Measurements from ENCODE around the gene ACOT8. TPM values are rescaled to one million over a fixed set of nuclear protein-coding genes. Genes with fewer than 3 reads are reported as not detected.

ACOT8 gene
- polyA plus RNA-seq, 1 donor (not counting 4 experiments of a cell fraction or from before 2014, with no cell fraction given), result 23.9 TPM

GRCh38 chr20:45827030-45827652 is 30.1 kb downstream of the ACOT8 start, which contains the start of gene TNNC2:
TNNC2 (minus strand) TSS chr20:45827312; CDS start chr20:45827248, 64 bp downstream.
- dilution Hi-C loops (cut with MboI; ENCODE audit: extremely low pct_ligation_motif_present, low sequenced_read_pairs), result no loop called here
- DNase-seq (ENCODE audit: low read depth, low spot score) (no peak), FAIRE-seq (no peak)
- no peak within 1 kb of the TSS for H2AFZ ChIP-seq (ENCODE audit: control insufficient read depth, low read length)
- H4K20me1 ChIP-seq (ENCODE audit: control insufficient read depth, extremely low read depth, insufficient read depth, low read length), result no peaks in the 10 kb centered on the region
- H3K4me3 ChIP-seq (ENCODE audit: control insufficient read depth in 2 of 3, extremely low read depth in 1 of 3, insufficient read depth in 2 of 3, low read depth in 1 of 3, low read length in 3 of 3), result no peak within 1 kb of the TSS
- H3K9me1 ChIP-seq (ENCODE audit: control insufficient read depth, extremely low read depth, insufficient read depth, low read length), result no peaks in the 10 kb centered on the region
- no peaks in the 10 kb centered on the region for H3K9me3 ChIP-seq (ENCODE audit: control insufficient read depth, low read depth, low read length)
- H3K9ac ChIP-seq (ENCODE audit: control insufficient read depth, extremely low read depth, insufficient read depth, low read length), result no peak within 1 kb of the TSS
- H3K27me3 ChIP-seq (ENCODE audit: control insufficient read depth, extremely low read depth, insufficient read depth, low read length), result peaks cover 16% of the 10 kb centered on the region
- H3K4me2 ChIP-seq (ENCODE audit: control insufficient read depth, extremely low read depth, insufficient read depth, low read depth, low read length), result no peak within 1 kb of the TSS
- H3K79me2 ChIP-seq (ENCODE audit: control insufficient read depth, insufficient read depth, low read length), result no peaks in the 10 kb centered on the region
- peaks cover 11% of the 10 kb centered on the region for H3K4me1 ChIP-seq (ENCODE audit: control insufficient read depth, extremely low read depth, insufficient read depth, low read length)
- no peak within 1 kb of the TSS for H3K27ac ChIP-seq (ENCODE audit: control insufficient read depth, insufficient read depth, low read length)
- H3K36me3 ChIP-seq (ENCODE audit: control insufficient read depth in 2 of 2, extremely low read depth in 1 of 2, insufficient read depth in 2 of 2, low read length in 2 of 2), result no peaks in the 10 kb centered on the region
- TF ChIP-seq EZH2 (IDR thresholded peaks at IDR 0.05; ENCODE audit: low read length), result no peak
- TF ChIP-seq CTCF (optimal IDR thresholded peaks at IDR 0.05 in 1 of 3, IDR thresholded peaks at IDR 0.05 in 1 of 3, conservative IDR thresholded peaks at IDR 0.05 in 1 of 3; ENCODE audit: extremely low read depth in 1 of 3, insufficient read depth in 2 of 3, low read length in 3 of 3), result no peak

DNA sequence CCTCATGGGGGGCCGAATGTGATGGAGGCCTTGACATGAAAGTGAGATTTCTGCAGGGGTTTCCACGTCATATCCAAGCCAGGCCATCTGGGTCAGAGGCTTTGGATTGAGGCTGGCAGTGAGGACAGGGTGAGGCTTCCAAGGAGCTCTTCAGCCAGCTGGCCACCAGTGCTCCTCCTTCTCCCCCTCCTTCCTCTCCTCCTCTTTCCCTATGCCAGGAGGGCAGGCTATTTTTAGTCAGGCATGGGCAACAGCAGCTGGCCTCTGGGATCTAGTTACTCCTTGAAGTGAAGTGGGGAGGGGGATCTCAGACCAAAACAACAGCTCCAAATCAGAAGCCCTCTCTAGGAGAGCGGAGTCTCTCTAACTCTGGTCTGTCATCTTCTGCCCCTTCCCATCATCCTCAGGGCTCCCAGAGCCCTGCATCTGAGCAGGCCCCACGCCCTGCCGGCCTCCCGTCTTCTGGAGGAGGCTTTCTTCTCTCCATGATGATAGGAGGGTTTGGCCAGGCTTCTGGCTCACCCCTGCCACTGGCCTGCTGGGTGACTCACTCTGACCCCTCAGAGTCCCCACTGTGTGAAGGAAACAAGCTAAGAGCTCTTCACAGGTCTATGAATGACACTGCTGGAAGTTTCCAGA is 30.7 kb downstream of the ACOT8 start:
- FAIRE-seq (no peak), DNase-seq (ENCODE audit: low read depth, low spot score) (no peak)
- dilution Hi-C loops (cut with MboI; ENCODE audit: extremely low pct_ligation_motif_present, low sequenced_read_pairs), result no loop called here
- TF ChIP-seq EZH2 (IDR thresholded peaks at IDR 0.05; ENCODE audit: low read length), result no peak
- TF ChIP-seq CTCF (optimal IDR thresholded peaks at IDR 0.05 in 1 of 3, IDR thresholded peaks at IDR 0.05 in 1 of 3, conservative IDR thresholded peaks at IDR 0.05 in 1 of 3; ENCODE audit: extremely low read depth in 1 of 3, insufficient read depth in 2 of 3, low read length in 3 of 3), result no peak
- Histone ChIP-seq H3K4me2 (ENCODE audit: control insufficient read depth, extremely low read depth, insufficient read depth, low read depth, low read length) (no peak overlapping the region), H3K27ac (ENCODE audit: control insufficient read depth, insufficient read depth, low read length) (no peak overlapping the region), H3K9me3 (ENCODE audit: control insufficient read depth, low read depth, low read length) (no peaks in the 10 kb centered on the region), H4K20me1 (ENCODE audit: control insufficient read depth, extremely low read depth, insufficient read depth, low read length) (no peaks in the 10 kb centered on the region), H3K9ac (ENCODE audit: control insufficient read depth, extremely low read depth, insufficient read depth, low read length) (no peak overlapping the region), H3K9me1 (ENCODE audit: control insufficient read depth, extremely low read depth, insufficient read depth, low read length) (no peaks in the 10 kb centered on the region), H3K4me3 (ENCODE audit: control insufficient read depth in 2 of 3, extremely low read depth in 1 of 3, insufficient read depth in 2 of 3, low read depth in 1 of 3, low read length in 3 of 3) (no peak overlapping the region), H3K79me2 (ENCODE audit: control insufficient read depth, insufficient read depth, low read length) (no peaks in the 10 kb centered on the region), H2AFZ (ENCODE audit: control insufficient read depth, low read length) (no peak overlapping the region), H3K36me3 (ENCODE audit: control insufficient read depth in 2 of 2, extremely low read depth in 1 of 2, insufficient read depth in 2 of 2, low read length in 2 of 2) (no peaks in the 10 kb centered on the region), H3K4me1 (ENCODE audit: control insufficient read depth, extremely low read depth, insufficient read depth, low read length) (peaks cover 11% of the 10 kb centered on the region), H3K27me3 (ENCODE audit: control insufficient read depth, extremely low read depth, insufficient read depth, low read length) (peaks cover 16% of the 10 kb centered on the region)
